Cardiac septum (tissue), 1 donor: ENCODE results near the gene PRDM15. TPM values are rescaled to one million over a fixed set of nuclear protein-coding genes. Genes with fewer than 3 reads are reported as not detected.

Experiments
- DNase-seq: peaks from one replicate; pipeline ENCODE4 v3.0.0-alpha.2; 2020; ENCODE audit warnings: low spot score
- intact Hi-C: fragments of 100-400 bp; cut with DNase I; formaldehyde crosslinking; loops from one replicate; pipeline ENCODE4 v1.14.0; 2022
- total RNA-seq: library from RNA; stranded (reverse); fragmentation: NEBNext Ultra II Directional; extraction: Animal tissue kit (Norgen Biotek cat#: 25700); gene quantifications from one replicate; pipeline ENCODE4 v1.2.1, GENCODE V29; 2021
- donor health status: DM: no; HTN: no; CAD: no.

The PRDM15 gene
- total RNA-seq, 1 donor from 2014 or later = 3.5 TPM

DNA sequence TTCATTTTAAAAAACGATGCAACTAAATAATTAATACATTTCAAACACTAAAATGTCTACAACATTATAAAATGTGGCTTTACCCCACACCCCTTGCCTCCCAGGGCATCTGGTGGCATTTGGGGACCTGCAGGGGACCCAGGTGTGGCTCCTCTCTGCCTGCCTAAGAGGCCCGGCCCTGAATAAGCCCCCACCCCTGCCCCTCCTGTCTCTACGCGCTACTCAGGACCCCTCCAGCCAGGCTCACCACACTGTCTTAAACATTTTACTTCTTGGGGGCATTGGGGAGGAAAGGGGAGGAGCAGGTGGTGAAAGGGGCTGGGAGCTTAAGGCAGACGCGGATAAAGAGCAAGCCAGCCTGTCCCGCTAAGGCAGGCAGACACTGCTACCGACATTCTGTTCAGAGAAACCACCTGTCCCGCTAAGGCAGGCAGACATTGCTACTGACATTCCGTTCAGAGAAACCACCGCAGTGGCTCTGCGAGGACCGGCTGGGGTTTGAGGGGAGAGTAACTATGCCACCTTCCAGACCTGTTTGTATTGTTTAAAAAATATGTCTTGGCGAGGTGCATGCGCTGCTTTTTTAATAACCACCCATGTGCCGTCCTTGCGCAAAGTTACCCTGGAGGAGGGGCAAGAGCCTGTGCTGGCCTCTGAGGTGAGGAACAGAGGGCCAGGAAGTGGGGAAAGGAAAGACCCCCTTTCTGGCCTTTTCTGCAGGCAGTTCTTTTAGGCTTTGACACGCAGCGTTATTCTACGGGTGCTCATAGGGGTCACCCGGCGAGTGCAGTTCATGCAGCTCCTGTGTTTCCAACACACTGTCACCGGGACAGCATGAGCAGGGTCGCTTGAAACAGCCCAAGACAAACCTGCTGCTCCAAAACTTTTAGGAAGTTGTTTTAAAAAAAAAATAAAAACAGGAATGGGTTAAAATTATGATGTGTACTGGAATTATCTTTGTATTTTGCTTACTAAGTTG lies 61.0 kb downstream of the PRDM15 start:
- DNase-seq = peak; percentile 72
- intact Hi-C loops = loop anchor here (2.0 to 5.0 kb wide), 2 partner anchors 206 to 301 kb away; no protein-coding TSS in a partner anchor

DNA sequence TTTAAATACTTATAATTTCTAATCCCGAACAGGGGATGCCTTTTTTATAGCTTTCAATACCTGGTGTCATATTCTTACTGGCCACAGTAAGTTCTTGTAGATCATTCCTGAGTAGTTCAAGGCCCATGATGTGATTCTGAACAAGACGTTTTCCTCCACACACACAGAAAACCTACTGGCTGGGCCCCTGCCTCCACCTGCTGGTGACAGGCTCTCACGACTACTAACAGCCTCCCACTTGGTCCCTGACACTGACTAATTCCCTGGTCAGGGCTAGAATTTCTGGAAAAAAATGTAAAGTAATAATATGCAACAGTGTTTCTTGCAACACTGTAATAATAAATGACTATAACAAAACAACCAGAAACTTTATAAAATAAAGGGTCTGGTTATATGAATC lies 61.9 kb downstream of the PRDM15 start:
- DNase-seq = peak; percentile 70
- intact Hi-C loops = loop anchor here (2.0 to 5.0 kb wide), 2 partner anchors 205 to 302 kb away; no protein-coding TSS in a partner anchor

DNA sequence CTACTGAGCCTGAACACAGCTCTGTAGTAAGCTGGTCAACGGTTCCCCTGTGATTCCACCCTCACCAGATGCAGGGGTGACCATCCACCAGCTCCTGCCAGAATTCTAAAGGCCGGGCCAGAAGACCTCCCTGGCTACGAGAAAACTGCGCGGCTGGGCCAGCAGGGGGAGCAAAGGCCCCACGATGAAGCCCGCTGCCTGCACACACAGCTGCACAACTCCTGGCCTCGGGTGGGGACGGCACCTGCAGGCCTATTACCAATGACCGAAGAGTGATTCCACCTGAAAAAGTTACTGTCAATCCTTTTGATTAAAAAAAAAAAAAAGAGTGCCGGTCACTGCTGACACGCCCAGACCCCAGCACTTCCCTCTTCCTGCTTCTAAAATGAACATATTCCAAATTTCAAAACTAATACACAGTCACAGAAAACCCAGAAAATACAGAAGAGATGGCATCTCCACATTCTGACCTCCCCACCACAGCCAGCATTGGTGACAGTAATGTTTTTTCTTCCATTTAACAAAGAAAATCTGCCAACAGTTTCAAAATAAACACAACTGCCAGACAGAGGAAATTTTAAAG lies 62.5 kb downstream of the PRDM15 start:
- intact Hi-C loops = loop anchor here (2.0 to 5.0 kb wide), 2 partner anchors 204 to 302 kb away; no protein-coding TSS in a partner anchor
- DNase-seq = peak; percentile 77

GRCh38 chr21:41815652-41816582 lies 63.2 kb downstream of the PRDM15 start:
- intact Hi-C loops = loop anchor here (2.0 to 5.0 kb wide), 2 partner anchors 204 to 303 kb away; no protein-coding TSS in a partner anchor
- DNase-seq = peak; percentile 62

GRCh38 chr21:41813226-41813625 lies 65.9 kb downstream of the PRDM15 start:
- intact Hi-C loops = no loop called here
- DNase-seq = peak; percentile 60

GRCh38 chr21:41812679-41813078 lies 66.5 kb downstream of the PRDM15 start:
- intact Hi-C loops = no loop called here

GRCh38 chr21:41810597-41810932 lies 68.6 kb downstream of the PRDM15 start:
- no peak for DNase-seq
- intact Hi-C loops = no loop called here

More at GRCh38 chr21:41812679-41813078, 66.5 kb downstream of the PRDM15 start:
- peak; percentile 47 for DNase-seq

GRCh38 chr21:41809891-41810596 lies 69.1 kb downstream of the PRDM15 start:
- intact Hi-C loops = no loop called here
- DNase-seq = peak; percentile 58

- peak; percentile 55 for DNase-seq
- intact Hi-C loops = no loop called here
Measured at GRCh38 chr21:41808846-41809245, 70.3 kb downstream of the PRDM15 start.

DNA sequence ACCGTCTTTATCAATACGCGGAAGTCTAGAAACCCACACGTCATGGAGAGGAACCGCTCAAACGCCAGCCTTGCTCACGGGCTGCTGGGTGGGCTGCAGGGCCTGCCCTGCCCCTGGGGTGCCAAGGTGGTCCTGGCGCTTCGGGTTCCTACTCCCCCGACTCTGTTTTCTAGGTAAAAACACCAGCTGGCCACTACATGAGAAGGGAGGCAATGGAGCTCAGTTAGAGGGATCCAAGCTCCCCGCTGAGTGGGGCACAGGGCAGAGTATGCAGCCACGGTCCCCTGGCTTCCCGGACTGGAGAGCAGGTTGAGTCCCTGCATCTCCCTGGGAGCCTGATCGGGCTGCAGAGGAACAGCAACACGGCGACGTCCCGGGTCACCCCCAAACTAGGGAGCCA lies 71.0 kb downstream of the PRDM15 start:
- intact Hi-C loops = no loop called here
- DNase-seq = peak; percentile 71

DNA sequence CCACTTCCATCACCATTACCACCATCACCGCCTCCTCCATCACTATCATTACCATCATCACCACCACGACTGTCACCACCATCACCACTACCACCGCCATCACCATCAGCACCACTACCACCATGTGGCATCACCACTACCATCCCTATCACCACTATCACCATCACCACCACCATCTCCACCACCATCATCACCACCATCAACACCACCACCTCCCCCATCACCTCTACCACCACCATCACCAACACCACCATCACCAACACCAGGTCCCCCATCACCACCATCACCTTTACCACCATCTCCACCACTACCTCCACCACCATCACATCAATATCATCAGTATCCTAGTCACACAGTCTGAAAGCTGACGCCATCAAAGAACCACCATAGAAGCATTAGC lies 72.4 kb downstream of the PRDM15 start:
- peak; percentile 17 for DNase-seq
- intact Hi-C loops = no loop called here

- no peak for DNase-seq
- intact Hi-C loops = no loop called here
Measured at GRCh38 chr21:41805643-41806042, 73.5 kb downstream of the PRDM15 start.

DNA sequence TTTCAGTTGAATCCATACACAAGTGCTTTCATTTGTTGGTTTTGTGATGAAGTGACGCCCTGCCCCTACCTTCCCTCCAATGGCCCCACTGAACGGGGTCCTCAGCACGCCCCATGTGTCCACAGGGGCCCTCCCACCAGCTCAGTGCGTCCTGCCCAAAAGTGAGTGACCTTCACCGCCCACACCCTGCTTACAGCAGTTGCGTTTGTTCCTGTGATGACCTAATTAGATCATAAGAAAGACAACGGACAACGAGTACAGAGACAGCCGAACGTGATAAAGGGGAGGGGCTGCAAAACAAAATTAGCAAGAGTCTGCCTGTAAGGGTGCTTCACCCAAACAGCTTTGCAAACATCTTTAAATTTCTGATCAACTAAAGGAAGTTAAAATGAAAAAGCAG lies 74.1 kb downstream of the PRDM15 start:
- DNase-seq = no peak
- intact Hi-C loops = no loop called here

DNA sequence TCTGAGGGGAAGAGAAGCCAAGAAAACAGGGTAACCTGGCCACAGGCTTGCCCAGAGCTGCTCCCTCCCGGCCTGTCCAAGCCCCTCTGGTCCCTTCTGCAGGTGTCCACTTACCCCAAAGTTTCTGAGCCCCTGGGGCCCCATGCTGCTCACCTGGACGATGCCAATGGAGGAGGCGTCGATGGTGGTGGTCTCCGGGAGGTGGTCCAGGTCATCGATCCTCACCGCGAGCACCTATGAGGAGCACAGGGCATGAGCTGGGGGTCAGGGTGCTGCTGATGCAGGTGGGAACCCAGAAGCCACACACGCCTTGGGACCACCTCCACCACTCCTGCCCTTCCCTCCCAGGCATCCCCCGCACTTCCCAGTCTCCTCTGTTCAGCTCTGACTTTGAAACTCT lies 74.8 kb downstream of the PRDM15 start:
- no peak for DNase-seq
- intact Hi-C loops = no loop called here

- intact Hi-C loops = no loop called here
- DNase-seq = no peak
Measured at GRCh38 chr21:41803316-41803715, 75.8 kb downstream of the PRDM15 start.

DNA sequence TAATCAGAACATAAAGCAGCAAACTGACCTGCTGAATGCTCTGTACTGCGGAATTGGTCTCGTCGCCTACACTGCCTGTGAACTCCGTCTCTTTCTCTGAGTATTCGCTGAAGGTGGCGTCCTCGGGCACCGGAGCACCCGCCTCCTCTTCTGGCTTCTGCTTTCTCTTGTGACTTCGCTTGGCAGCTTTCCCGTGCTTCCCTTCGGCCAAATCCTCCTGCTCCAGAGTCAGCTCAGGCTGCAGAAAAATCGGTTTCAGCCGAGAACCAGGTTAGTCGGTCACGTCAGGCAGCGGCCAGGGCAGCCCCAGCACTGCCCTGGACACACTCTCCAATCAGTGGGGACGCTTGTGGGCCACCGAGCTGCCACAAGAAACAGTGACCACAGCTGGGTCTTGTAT lies 76.5 kb downstream of the PRDM15 start:
- intact Hi-C loops = no loop called here

GRCh38 chr21:41802198-41802584 lies 77.0 kb downstream of the PRDM15 start:
- intact Hi-C loops = no loop called here
- no peak for DNase-seq

More for the DNA sequence above, 76.5 kb downstream of the PRDM15 start:
- no peak for DNase-seq

GRCh38 chr21:41801321-41802197 lies 77.6 kb downstream of the PRDM15 start:
- DNase-seq = no peak
- intact Hi-C loops = no loop called here
